IMR-90 (cell line): ENCODE results near the gene PARP14. TPM values are rescaled to one million over a fixed set of nuclear protein-coding genes. Genes with fewer than 3 reads are reported as not detected.

Experiments
- ATAC-seq: fragments of 200-7000 bp; cut with Tn5 transposase; 2 replicates; pipeline ENCODE4 v1.9.1; 2020; ENCODE audit warnings: low read depth, mild to moderate bottlenecking, moderate library complexity
- BruUV-seq: library from RNA; stranded (reverse); fragments of 400-500 nt; replicated peaks from 2 replicates; lab custom pipeline; 2021; lab: Mats Ljungman, UMichigan
- CTCF ChIA-PET: fragments of 300-600 bp; formaldehyde crosslinking; extraction: SDS; loops from one replicate; lab custom pipeline; 2021; ENCODE audit warnings: antibody characterized with exemption; lab: Yijun Ruan, JAX
- POLR2A ChIA-PET: fragments of 300-600 bp; sonication (Branson Sonifier 250); formaldehyde crosslinking; loops from one replicate; lab custom pipeline; 2022; ENCODE audit warnings: antibody characterized with exemption; ENCODE audit not compliant: unreplicated experiment; lab: Charles Lee
- DNase-seq: peaks from one replicate; pipeline ENCODE4 v3.0.0; 2013
- H2AFZ ChIP-seq: replicated peaks from 2 replicates; pipeline ENCODE3; 2013; ENCODE audit warnings: low read length, mild to moderate bottlenecking; ENCODE audit not compliant: poor library complexity
- H2AK5ac ChIP-seq: 2 replicates; pipeline ENCODE4 v1.6.1; 2013; ENCODE audit warnings: low read depth, low read length, inconsistent platforms
- H2AK9ac ChIP-seq: replicated peaks from 2 replicates; pipeline ENCODE3; 2013; ENCODE audit warnings: mild to moderate bottlenecking, low read depth, low read length, moderate library complexity; ENCODE audit not compliant: poor library complexity
- H2BK120ac ChIP-seq: 2 replicates; pipeline ENCODE4 v1.6.1; 2013; ENCODE audit warnings: low read depth, low read length, inconsistent platforms
- H2BK15ac ChIP-seq: 3 replicates; pipeline ENCODE4 v1.6.1; 2013; ENCODE audit warnings: low read depth, low read length, inconsistent platforms
- H2BK20ac ChIP-seq: 2 replicates; pipeline ENCODE4 v1.6.1; 2013; ENCODE audit warnings: low read depth, mild to moderate bottlenecking, inconsistent platforms, low read length, moderate library complexity
- H2BK5ac ChIP-seq: 2 replicates; pipeline ENCODE4 v1.6.1; 2013; ENCODE audit warnings: mild to moderate bottlenecking, low read depth, low read length, inconsistent platforms; ENCODE audit not compliant: poor library complexity, severe bottlenecking
- H3K14ac ChIP-seq: replicated peaks from 2 replicates; pipeline ENCODE4 v1.6.1; 2013; ENCODE audit warnings: low read depth, low read length, inconsistent platforms
- H3K18ac ChIP-seq: 2 replicates; pipeline ENCODE4 v1.6.1; 2013; ENCODE audit warnings: low read depth, low read length, control low read depth
- H3K23ac ChIP-seq: 2 replicates; pipeline ENCODE4 v1.6.1; 2013; ENCODE audit warnings: low read depth, low read length, inconsistent platforms
- H3K27ac ChIP-seq: 2 replicates; pipeline ENCODE4 v1.5.1; 2013; ENCODE audit warnings: mild to moderate bottlenecking, control low read depth, low read length; ENCODE audit not compliant: insufficient read depth
- H3K27me3 ChIP-seq: 2 replicates; pipeline ENCODE4 v1.6.1; 2013; ENCODE audit warnings: low read length; ENCODE audit not compliant: control insufficient read depth, insufficient read depth
- H3K36me3 ChIP-seq: 2 replicates; pipeline ENCODE4 v1.6.1; 2013; ENCODE audit warnings: low read length, mixed read lengths; ENCODE audit not compliant: control insufficient read depth, insufficient read depth
- H3K4ac ChIP-seq: 2 replicates; pipeline ENCODE4 v1.6.1; 2013; ENCODE audit warnings: low read depth, low read length, inconsistent platforms
- H3K4me1 ChIP-seq: 2 replicates; pipeline ENCODE4 v1.6.1; 2013; ENCODE audit warnings: low read length, mixed read lengths; ENCODE audit not compliant: control insufficient read depth, insufficient read depth
- H3K4me2 ChIP-seq: 2 replicates; pipeline ENCODE4 v1.6.1; 2013; ENCODE audit warnings: low read depth, mild to moderate bottlenecking, control low read depth, low read length, moderate library complexity
- H3K4me3 ChIP-seq: 2 replicates; pipeline ENCODE4 v1.5.1; 2013; ENCODE audit warnings: low read depth, mild to moderate bottlenecking, control low read depth, low read length, moderate library complexity; ENCODE audit not compliant: insufficient read depth
- H3K56ac ChIP-seq: 2 replicates; pipeline ENCODE4 v1.6.1; 2013; ENCODE audit warnings: low read length, inconsistent platforms; ENCODE audit not compliant: insufficient read depth; ENCODE audit errors: extremely low read depth
- H3K79me1 ChIP-seq, 2 experiments: 2 replicates each; pipeline ENCODE4 v1.6.1; 2013; ENCODE audit warnings: low read length in 2 of 2, inconsistent platforms in 1 of 2, low read depth in 1 of 2
- H3K9ac ChIP-seq: 2 replicates; pipeline ENCODE4 v1.6.1; 2013; ENCODE audit warnings: low read depth, low read length, control low read depth
- H3K9me1 ChIP-seq: 2 replicates; pipeline ENCODE4 v1.6.1; 2013; ENCODE audit warnings: low read length, inconsistent platforms; ENCODE audit not compliant: insufficient read depth
- H3K9me3 ChIP-seq: 2 replicates; pipeline ENCODE4 v1.6.1; 2013; ENCODE audit warnings: low read length; ENCODE audit not compliant: control insufficient read depth, insufficient read depth
- H4K20me1 ChIP-seq: 2 replicates; pipeline ENCODE4 v1.6.1; 2013; ENCODE audit warnings: low read length, inconsistent platforms; ENCODE audit not compliant: insufficient read depth
- H4K5ac ChIP-seq: 2 replicates; pipeline ENCODE4 v1.6.1; 2013; ENCODE audit warnings: mild to moderate bottlenecking, low read depth, low read length, control low read depth
- H4K8ac ChIP-seq, 2 experiments: 2 replicates each; pipeline ENCODE4 v1.6.1; 2013; ENCODE audit warnings: low read depth in 2 of 2, low read length in 2 of 2, control low read depth in 1 of 2, inconsistent platforms in 1 of 2
- H4K91ac ChIP-seq: 2 replicates; pipeline ENCODE4 v1.6.1; 2013; ENCODE audit warnings: low read depth, low read length, inconsistent platforms; ENCODE audit not compliant: insufficient read depth
- BHLHE40 ChIP-seq: fragments of 150-350 bp; IDR thresholded peaks from 2 replicates; pipeline ENCODE4 v1.6.1; 2016; ENCODE audit warnings: mild to moderate bottlenecking, low read depth, low read length
- CEBPB ChIP-seq: IDR thresholded peaks from 2 replicates; pipeline ENCODE4 v1.6.1; 2012; ENCODE audit warnings: low read depth, low read length, improper control_type of control experiment
- CHD1 ChIP-seq: IDR thresholded peaks from 2 replicates; pipeline ENCODE4 v1.6.1; 2012; ENCODE audit warnings: low read depth, low read length, improper control_type of control experiment
- FOS ChIP-seq: fragments of 150-350 bp; IDR thresholded peaks from 2 replicates; pipeline ENCODE4 v1.6.1; 2016; ENCODE audit warnings: low read depth, low read length
- MAFK ChIP-seq: IDR thresholded peaks from 2 replicates; pipeline ENCODE4 v1.6.1; 2012; ENCODE audit warnings: low read depth, low read length, improper control_type of control experiment
- MAZ ChIP-seq: IDR thresholded peaks from 2 replicates; pipeline ENCODE4 v1.6.1; 2012; ENCODE audit warnings: low read depth, mild to moderate bottlenecking, low read length, improper control_type of control experiment, moderate library complexity, borderline replicate concordance
- NFE2L2 ChIP-seq: fragments of 150-350 bp; IDR thresholded peaks from 2 replicates; pipeline ENCODE4 v1.6.1; 2016; ENCODE audit warnings: low read depth, mild to moderate bottlenecking, low read length
- POLR2A ChIP-seq: IDR thresholded peaks from 2 replicates; pipeline ENCODE4 v1.6.1; 2012; ENCODE audit warnings: mild to moderate bottlenecking, low read depth, low read length
- RCOR1 ChIP-seq: IDR thresholded peaks from 2 replicates; pipeline ENCODE4 v1.6.1; 2012; ENCODE audit warnings: mild to moderate bottlenecking, low read length, improper control_type of control experiment; ENCODE audit not compliant: insufficient replicate concordance
- USF2 ChIP-seq: fragments of 150-350 bp; IDR thresholded peaks from 2 replicates; pipeline ENCODE4 v1.6.1; 2017; ENCODE audit warnings: mild to moderate bottlenecking, antibody characterized with exemption, low read length, low read depth
- WGBS, 2 experiments: methylation state at CpG; one replicate each; pipeline versions ENCODE4 v1.1.5 to v1.1.7; 2013; ENCODE audit warnings: missing lambda C conversion rate in 2 of 2; ENCODE audit not compliant: insufficient read length in 1 of 2; ENCODE audit errors: extremely low coverage in 2 of 2; 5-methylcytosine and 5-hydroxymethylcytosine counted together
- dilution Hi-C: fragments of 300-500 bp; cut with HindIII; formaldehyde crosslinking; loops from one replicate; pipeline ENCODE4 v1.14.3; 2018; ENCODE audit warnings: low sequenced_read_pairs; ENCODE audit not compliant: unreplicated experiment
- in situ Hi-C: fragments of 300-500 bp; cut with MboI; formaldehyde crosslinking; loops from 3 replicates; pipeline ENCODE4 v1.14.3; 2019; ENCODE audit warnings: low sequenced_read_pairs, inconsistent platforms, mixed read lengths
- intact Hi-C: fragments of 100-400 bp; cut with micrococcal nuclease; formaldehyde crosslinking; loops from 2 replicates; pipeline ENCODE4 v1.10.0; 2022
- polyA plus RNA-seq, 3 experiments: library from polyadenylated mRNA; depleted of rRNA; stranded (reverse); fragments of >200 nt; gene quantifications; 2 replicates each; pipeline ENCODE4 v1.2.3, GENCODE V29; 2012; ENCODE audit warnings: low replicate concordance in 1 of 3
- total RNA-seq: library from RNA; depleted of rRNA; stranded (reverse); fragments of >200 nt; gene quantifications from 2 replicates; pipeline ENCODE4 v1.2.3, GENCODE V29; 2012
- TF ChIP-seq, protein P1 (sequence below): fragments of 150-350 bp; IDR thresholded peaks from 2 replicates; pipeline ENCODE4 v1.6.1; 2016; ENCODE audit warnings: low read depth, mild to moderate bottlenecking, low read length, moderate library complexity, borderline replicate concordance

Gene PARP14
- total and polyA plus RNA-seq, 2 of the 4 experiments (the other 2 are of a cell fraction), result 9.3 to 23.1 TPM

GRCh38 chr3:122676759-122677158, 3.9 kb upstream of the PARP14 start:
- in situ Hi-C loops, result loop anchor here (5.0 to 10.0 kb wide), 3 partner anchors 119 to 282 kb away; no protein-coding TSS in a partner anchor

More at GRCh38 chr3:122676759-122677158, 3.9 kb upstream of the PARP14 start:
- dilution Hi-C loops, result no loop called here
- BruUV-seq, result no TSS peak
- intact Hi-C loops, result loop anchor here (5.0 kb wide), 1 partner anchor 574 kb away; no protein-coding TSS in a partner anchor
- H3K4me3 ChIP-seq, result no peak overlapping the region
- H3K79me1 ChIP-seq, result peaks cover 7% of the 10 kb centered on the region in 2 experiments
- no peak overlapping the region for H2BK5ac ChIP-seq
- H2AK9ac ChIP-seq, result no peak overlapping the region
- ATAC-seq (no peak), DNase-seq (peak; percentile 61)
- H3K4ac ChIP-seq, result no peak overlapping the region
- no peak overlapping the region for H3K9ac ChIP-seq
- H2BK15ac ChIP-seq, result no peak overlapping the region
- ChIA-PET CTCF (no interaction called here), POLR2A (no interaction called here)
- no peak overlapping the region for H2AK5ac ChIP-seq
- H3K27me3 ChIP-seq, result no peaks in the 10 kb centered on the region
- no peak for TF ChIP-seq FOS
- TF ChIP-seq, protein P1, sequence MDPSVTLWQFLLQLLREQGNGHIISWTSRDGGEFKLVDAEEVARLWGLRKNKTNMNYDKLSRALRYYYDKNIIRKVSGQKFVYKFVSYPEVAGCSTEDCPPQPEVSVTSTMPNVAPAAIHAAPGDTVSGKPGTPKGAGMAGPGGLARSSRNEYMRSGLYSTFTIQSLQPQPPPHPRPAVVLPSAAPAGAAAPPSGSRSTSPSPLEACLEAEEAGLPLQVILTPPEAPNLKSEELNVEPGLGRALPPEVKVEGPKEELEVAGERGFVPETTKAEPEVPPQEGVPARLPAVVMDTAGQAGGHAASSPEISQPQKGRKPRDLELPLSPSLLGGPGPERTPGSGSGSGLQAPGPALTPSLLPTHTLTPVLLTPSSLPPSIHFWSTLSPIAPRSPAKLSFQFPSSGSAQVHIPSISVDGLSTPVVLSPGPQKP, result no peak
- TF ChIP-seq NFE2L2, result no peak
- TF ChIP-seq MAFK, result no peak
- TF ChIP-seq USF2, result no peak
- TF ChIP-seq POLR2A, result no peak
- no peak for TF ChIP-seq BHLHE40
- no peak for TF ChIP-seq CEBPB
- TF ChIP-seq MAZ, result no peak
- TF ChIP-seq CHD1, result no peak
- no peak for TF ChIP-seq RCOR1
- no peak overlapping the region for H3K14ac ChIP-seq
- no peak overlapping the region for H3K27ac ChIP-seq
- H2BK20ac ChIP-seq, result no peak overlapping the region
- no peaks in the 10 kb centered on the region for H3K9me1 ChIP-seq
- no peak overlapping the region for H3K56ac ChIP-seq
- H4K91ac ChIP-seq, result no peak overlapping the region
- peaks cover 11% of the 10 kb centered on the region for H3K4me1 ChIP-seq
- H4K5ac ChIP-seq, result no peak overlapping the region
- H3K23ac ChIP-seq, result no peak overlapping the region
- H3K9me3 ChIP-seq, result no peaks in the 10 kb centered on the region
- no peak overlapping the region for H2AFZ ChIP-seq
- no peak overlapping the region for H3K4me2 ChIP-seq
- H4K20me1 ChIP-seq, result no peaks in the 10 kb centered on the region
- WGBS, 2 experiments, result no CpG with 5 or more reads among the region's 2 CpGs
- no peaks in the 10 kb centered on the region for H3K36me3 ChIP-seq
- H4K8ac ChIP-seq, result no peak overlapping the region
- H3K18ac ChIP-seq, result no peak overlapping the region
- no peak overlapping the region for H2BK120ac ChIP-seq
